GF-D8 (cell line): ENCODE results near the gene MEGF8.
A peak's percentile ranks its signal among the peaks of the same experiment; 100 is the strongest.

Experiments used
- DNase-seq: peaks from one replicate; lab custom pipeline; 2025; lab: John Stamatoyannopoulos, UW

Gene MEGF8

GRCh38 chr19:42420055-42420544 lies 94.7 kb downstream of the MEGF8 start:
- DNase-seq: peak; percentile 6

- DNase-seq: no peak
These were observed 95.7 kb downstream of the MEGF8 start for GRCh38 chr19:42421101-42421500.

GRCh38 chr19:42421591-42422031 lies 96.2 kb downstream of the MEGF8 start:
- no peak for DNase-seq

- DNase-seq: no peak
These were observed 96.9 kb downstream of the MEGF8 start for GRCh38 chr19:42422092-42422900.

- DNase-seq: no peak
These were observed 97.5 kb downstream of the MEGF8 start for GRCh38 chr19:42422901-42423461.

GRCh38 chr19:42423462-42424344 lies 98.3 kb downstream of the MEGF8 start:
- DNase-seq: no peak

GRCh38 chr19:42424345-42424707 lies 98.9 kb downstream of the MEGF8 start:
- no peak for DNase-seq

GRCh38 chr19:42424712-42425131 lies 99.3 kb downstream of the MEGF8 start:
- DNase-seq: no peak

GRCh38 chr19:42426643-42427042 lies 101.2 kb downstream of the MEGF8 start:
- DNase-seq: no peak

GRCh38 chr19:42427313-42427712 lies 101.9 kb downstream of the MEGF8 start, which contains the start of gene LIPE:
LIPE (minus strand) TSS chr19:42427388; CDS start chr19:42427149, 239 bp downstream.
- DNase-seq: no peak
